SU-DHL-6 (cell line): ENCODE data around the gene MEIKIN.

Experiments used
- CTCF ChIP-seq: fragments of 200-600 bp; sonication (generic); IDR thresholded peaks from one replicate; pipeline ENCODE4 v1.5.1; 2017; ENCODE audit warnings: antibody characterized with exemption, mild to moderate bottlenecking, low read length, moderate library complexity; ENCODE audit not compliant: insufficient read depth, poor library complexity, severe bottlenecking
- EZH2phosphoT487 ChIP-seq: fragments of 200-600 bp; sonication (generic), shearing (Covaris generic); conservative IDR thresholded peaks from 2 replicates; pipeline ENCODE4 v1.6.1; 2018; ENCODE audit warnings: mild to moderate bottlenecking, antibody characterized with exemption, low read length, moderate library complexity, mixed read lengths

- TF ChIP-seq CTCF = no peak
- no peak for TF ChIP-seq EZH2phosphoT487
Measured at GRCh38 chr5:131855452-131855851, 90.0 kb downstream of the MEIKIN start.
